ENCODE measurements around the gene ATXN2.

The ATXN2 gene

DNA sequence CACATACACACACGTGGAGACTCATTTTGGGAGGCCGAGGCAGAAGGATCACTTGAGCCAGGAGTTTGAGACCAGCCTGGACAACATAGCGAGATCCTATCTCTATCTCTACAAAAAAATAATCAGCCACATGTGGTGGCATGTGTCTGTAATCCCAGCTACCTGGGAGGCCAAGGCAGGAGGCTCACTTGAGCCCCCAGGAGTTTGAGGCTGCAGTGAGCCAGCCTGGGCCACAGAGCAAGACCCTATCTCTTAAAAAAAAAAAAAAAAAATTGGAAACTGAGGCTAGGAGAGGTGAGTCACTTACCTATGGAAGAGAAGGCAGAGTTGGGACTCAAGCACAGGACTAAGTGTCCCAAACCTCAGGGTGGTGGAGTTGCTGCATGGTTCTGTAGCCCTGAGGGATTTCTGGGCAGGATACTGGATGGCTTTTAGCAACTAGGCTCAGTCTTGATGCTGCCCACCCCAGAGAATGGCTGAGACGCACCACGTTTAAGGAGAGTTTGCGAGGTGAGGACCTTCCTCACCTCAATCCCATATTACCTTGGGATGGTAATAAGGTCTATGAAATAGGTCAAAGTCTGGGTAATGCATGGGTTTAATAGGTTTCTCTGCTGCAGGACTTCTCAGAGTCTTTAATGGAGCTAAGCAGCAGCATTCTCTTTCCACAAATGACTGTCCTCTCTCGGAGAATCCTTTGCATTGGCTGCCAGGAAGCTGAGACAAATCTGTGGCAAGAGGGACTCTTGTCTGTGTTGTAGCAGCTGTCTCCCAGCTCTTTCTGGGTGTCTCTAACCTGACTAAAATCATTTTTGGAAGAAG lies 157.8 kb downstream of the ATXN2 start:
- TF ChIP-seq, protein P1, sequence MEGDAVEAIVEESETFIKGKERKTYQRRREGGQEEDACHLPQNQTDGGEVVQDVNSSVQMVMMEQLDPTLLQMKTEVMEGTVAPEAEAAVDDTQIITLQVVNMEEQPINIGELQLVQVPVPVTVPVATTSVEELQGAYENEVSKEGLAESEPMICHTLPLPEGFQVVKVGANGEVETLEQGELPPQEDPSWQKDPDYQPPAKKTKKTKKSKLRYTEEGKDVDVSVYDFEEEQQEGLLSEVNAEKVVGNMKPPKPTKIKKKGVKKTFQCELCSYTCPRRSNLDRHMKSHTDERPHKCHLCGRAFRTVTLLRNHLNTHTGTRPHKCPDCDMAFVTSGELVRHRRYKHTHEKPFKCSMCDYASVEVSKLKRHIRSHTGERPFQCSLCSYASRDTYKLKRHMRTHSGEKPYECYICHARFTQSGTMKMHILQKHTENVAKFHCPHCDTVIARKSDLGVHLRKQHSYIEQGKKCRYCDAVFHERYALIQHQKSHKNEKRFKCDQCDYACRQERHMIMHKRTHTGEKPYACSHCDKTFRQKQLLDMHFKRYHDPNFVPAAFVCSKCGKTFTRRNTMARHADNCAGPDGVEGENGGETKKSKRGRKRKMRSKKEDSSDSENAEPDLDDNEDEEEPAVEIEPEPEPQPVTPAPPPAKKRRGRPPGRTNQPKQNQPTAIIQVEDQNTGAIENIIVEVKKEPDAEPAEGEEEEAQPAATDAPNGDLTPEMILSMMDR (IDR thresholded peaks at IDR 0.05; ENCODE audit: low read length, missing control alignments) = no peak
- DNase-seq (ENCODE audit: low read depth) = no peak
- no peak overlapping the region for H3K4me3 ChIP-seq (replicated peaks; ENCODE audit: low read depth, low read length)

DNA sequence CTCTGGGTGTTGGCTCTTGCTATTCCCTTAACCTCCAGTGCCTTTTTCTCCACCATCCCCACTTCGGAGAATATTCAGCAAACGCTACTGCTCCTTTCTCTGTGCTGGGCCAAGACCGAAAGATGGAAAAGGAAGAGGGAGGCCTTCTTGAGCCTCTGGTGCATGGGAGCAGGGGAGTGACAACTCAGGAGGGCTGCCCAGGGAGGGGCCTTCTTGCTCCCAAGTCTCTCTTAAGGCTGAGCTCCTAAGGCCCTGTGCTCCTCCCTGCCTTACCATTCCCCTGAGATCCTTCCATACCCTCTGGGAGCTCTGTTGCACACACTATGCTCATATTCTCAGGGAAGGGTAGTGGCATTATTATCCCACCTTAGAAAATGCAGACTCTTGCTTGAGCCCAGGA lies 158.5 kb downstream of the ATXN2 start:
- DNase-seq (ENCODE audit: low read depth) = no peak
- H3K4me3 ChIP-seq (replicated peaks; ENCODE audit: low read depth, low read length) = no peak overlapping the region
- TF ChIP-seq, protein P1 (IDR thresholded peaks at IDR 0.05; ENCODE audit: low read length, missing control alignments) = no peak

DNA sequence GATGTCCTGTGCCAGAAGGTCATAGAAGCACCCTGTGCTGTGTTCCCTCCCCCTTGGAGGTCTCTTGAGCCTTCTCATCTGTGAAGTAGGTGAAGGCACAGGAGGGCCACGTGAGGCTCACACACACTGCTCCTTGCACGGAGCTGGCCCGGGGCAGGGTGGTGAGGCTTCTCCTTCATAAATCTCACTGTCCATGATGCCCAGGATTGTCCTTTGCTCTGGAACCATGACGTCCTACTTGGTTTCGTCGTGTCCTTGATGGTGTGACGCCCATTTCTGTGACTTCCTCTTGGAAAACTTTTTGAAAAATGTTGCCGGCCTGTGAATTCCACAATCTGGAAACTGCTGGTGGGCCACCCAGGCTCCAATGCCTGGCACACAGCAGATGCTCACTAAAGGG lies 159.0 kb downstream of the ATXN2 start:
- TF ChIP-seq, protein P1 (IDR thresholded peaks at IDR 0.05; ENCODE audit: low read length, missing control alignments) = no peak
- H3K4me3 ChIP-seq (replicated peaks; ENCODE audit: low read depth, low read length) = no peak overlapping the region
- no peak for DNase-seq (ENCODE audit: low read depth)

DNA sequence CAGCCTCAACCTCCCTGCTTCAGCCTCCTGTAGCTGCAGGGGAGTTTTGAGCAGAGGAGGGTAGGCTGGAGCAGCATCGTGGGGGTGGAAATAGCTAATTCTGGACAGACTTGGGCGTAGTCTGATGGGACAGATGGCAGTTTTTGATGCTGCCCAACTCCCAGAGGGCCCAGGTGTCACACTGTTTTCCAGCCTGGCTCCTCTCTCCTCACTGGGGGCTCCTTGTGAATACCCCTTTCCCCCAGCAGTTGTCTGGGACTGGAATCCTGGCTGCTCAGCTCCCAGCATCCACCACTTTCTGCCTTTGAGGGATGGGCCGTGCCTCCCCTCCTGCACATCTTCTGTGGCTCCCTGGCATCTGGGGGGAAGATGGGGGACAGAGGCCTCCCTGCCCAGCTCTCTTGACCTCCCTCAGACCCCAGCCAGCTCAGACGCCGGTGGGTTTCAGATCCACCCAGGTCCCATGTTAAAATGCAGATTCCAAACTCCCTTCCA lies 159.4 kb downstream of the ATXN2 start:
- no peak for DNase-seq (ENCODE audit: low read depth)
- TF ChIP-seq, protein P1 (IDR thresholded peaks at IDR 0.05; ENCODE audit: low read length, missing control alignments) = no peak
- no peak overlapping the region for H3K4me3 ChIP-seq (replicated peaks; ENCODE audit: low read depth, low read length)

DNA sequence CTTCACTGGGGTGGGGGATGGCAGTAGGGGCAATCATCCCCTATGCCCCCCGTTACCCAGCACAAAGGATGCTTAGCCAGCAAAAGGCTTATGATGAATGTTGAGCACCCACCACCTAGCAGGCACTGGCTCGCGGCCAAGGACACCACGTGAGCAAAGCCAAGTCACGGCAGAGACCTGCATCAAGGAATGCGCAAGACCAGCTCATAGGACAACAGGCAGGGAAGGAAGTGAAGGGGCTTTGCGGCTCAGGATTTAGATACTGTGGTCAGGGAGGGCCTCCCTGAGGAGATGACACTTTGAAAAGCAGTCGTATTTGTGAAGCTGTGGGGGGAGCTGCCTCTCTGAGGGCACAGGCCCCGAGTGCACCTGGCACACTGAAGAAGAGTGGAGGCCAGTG lies 160.6 kb downstream of the ATXN2 start:
- peak; percentile 67 for DNase-seq (ENCODE audit: low read depth)
- TF ChIP-seq, protein P1 (IDR thresholded peaks at IDR 0.05; ENCODE audit: low read length, missing control alignments) = no peak
- H3K4me3 ChIP-seq (replicated peaks; ENCODE audit: low read depth, low read length) = no peak overlapping the region

DNA sequence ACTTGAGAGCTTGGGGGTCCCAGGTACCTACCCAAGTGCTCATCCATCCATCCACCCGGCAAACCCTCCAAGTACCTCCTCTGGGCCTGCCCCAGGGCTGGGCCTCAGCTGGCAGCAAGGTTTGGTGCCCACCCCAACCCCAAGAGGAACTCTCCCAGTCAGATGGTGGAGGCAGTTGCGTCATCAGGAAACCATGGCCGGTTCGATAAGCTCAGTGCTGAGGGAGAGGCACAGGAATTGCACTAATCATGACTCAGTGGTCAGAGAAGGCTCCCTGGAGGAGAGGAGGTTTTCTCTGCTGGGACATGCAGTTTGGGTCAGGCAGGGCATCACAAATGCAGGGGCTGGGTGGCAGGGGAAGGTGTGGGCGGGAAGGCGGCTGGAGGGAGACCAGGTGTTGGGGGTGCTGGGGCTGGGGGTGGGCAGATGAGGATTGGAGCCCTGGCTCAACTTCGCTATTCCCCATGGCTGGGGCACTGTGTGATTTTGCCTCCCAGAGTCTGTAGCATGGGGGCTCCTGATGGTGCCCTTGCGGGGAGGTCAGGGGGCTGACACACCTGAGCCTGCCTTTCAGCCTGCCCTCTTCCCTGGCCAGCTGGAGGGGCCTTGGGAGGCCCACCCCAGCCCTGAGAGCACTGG lies 161.2 kb downstream of the ATXN2 start:
- H3K4me3 ChIP-seq (replicated peaks; ENCODE audit: low read depth, low read length) = no peak overlapping the region
- TF ChIP-seq, protein P1 (IDR thresholded peaks at IDR 0.05; ENCODE audit: low read length, missing control alignments) = no peak
- DNase-seq (ENCODE audit: low read depth) = peak; percentile 89
